B cell (primary cell): ENCODE results near the gene ASMTL. TPM values are rescaled to one million over a fixed set of nuclear protein-coding genes. Genes with fewer than 3 reads are reported as not detected.

Source experiments
- ATAC-seq: fragments of 200-7000 bp; cut with Tn5 transposase; one replicate; pipeline ENCODE4 v1.10.0; 2021; ENCODE audit warnings: low read depth, mild to moderate bottlenecking, moderate number of reproducible peaks, moderate library complexity
- CTCF ChIA-PET: fragments of 350-600 bp; sonication (Branson Sonifier 250); formaldehyde crosslinking; loops from one replicate; lab custom pipeline; 2021; ENCODE audit warnings: antibody characterized with exemption, inconsistent platforms; lab: Charles Lee
- POLR2A ChIA-PET: fragments of 350-600 bp; sonication (Branson Sonifier 250); formaldehyde crosslinking; loops from one replicate; lab custom pipeline; 2021; ENCODE audit warnings: antibody characterized with exemption; lab: Charles Lee
- DNase-seq: peaks from one replicate; pipeline ENCODE4 v3.0.0; 2013
- H2AFZ ChIP-seq: 2 replicates; pipeline ENCODE4 v1.6.1; 2012; ENCODE audit warnings: mild to moderate bottlenecking, low read depth, low read length; ENCODE audit not compliant: insufficient read depth, poor library complexity, severe bottlenecking
- H3K27ac ChIP-seq, 2 donors: 1 replicate in 1 of 2; 2 replicates in 1 of 2; pipeline ENCODE4 v1.5.1; 2012 to 2013; ENCODE audit warnings: low read length in 2 of 2, mild to moderate bottlenecking in 2 of 2, moderate library complexity in 1 of 2
- H3K27me3 ChIP-seq, 4 experiments: fragments of 200-600 bp in 1 of 4; sonication (generic) in 1 of 4; replicated peaks in 1 of 4; 1 replicate in 2 of 4; 2 replicates in 2 of 4; pipeline versions ENCODE4 v1.6.1 to v1.7.0; 2013 to 2016; ENCODE audit warnings: low read length in 3 of 4, mild to moderate bottlenecking in 2 of 4, mixed read lengths in 1 of 4, moderate library complexity in 1 of 4; ENCODE audit not compliant: insufficient read depth in 4 of 4, control insufficient read depth in 3 of 4; ENCODE audit errors: control extremely low read depth in 1 of 4
- H3K36me3 ChIP-seq, 2 experiments: replicated peaks in 1 of 2; 1 replicate in 1 of 2; 2 replicates in 1 of 2; pipeline versions ENCODE4 v1.6.1 to v1.7.1; 2013; ENCODE audit warnings: low read length in 1 of 2; ENCODE audit not compliant: insufficient read depth in 2 of 2, control insufficient read depth in 1 of 2; ENCODE audit errors: control extremely low read depth in 1 of 2, extremely low read depth in 1 of 2
- H3K4me1 ChIP-seq, 2 donors: fragments of 200-600 bp in 1 of 2; sonication (generic) in 1 of 2; 1 replicate in 1 of 2; 2 replicates in 1 of 2; pipeline versions ENCODE4 v1.5.1 to v1.6.1; 2013 to 2017; ENCODE audit warnings: low read length in 2 of 2; ENCODE audit not compliant: control insufficient read depth in 2 of 2, insufficient read depth in 2 of 2
- H3K4me2 ChIP-seq: replicated peaks from 2 replicates; pipeline ENCODE3; 2012; ENCODE audit warnings: mild to moderate bottlenecking, low read depth, low read length; ENCODE audit not compliant: poor library complexity, severe bottlenecking
- H3K4me3 ChIP-seq, 5 experiments: fragments of 200-600 bp in 1 of 5; sonication (generic) in 1 of 5; 1 replicate in 3 of 5; 2 replicates in 2 of 5; pipeline versions ENCODE4 v1.5.1 to v1.7.0; 2011 to 2016; ENCODE audit warnings: low read length in 4 of 5, mild to moderate bottlenecking in 4 of 5, low read depth in 2 of 5, control low read depth in 1 of 5, moderate library complexity in 1 of 5; ENCODE audit not compliant: insufficient read depth in 1 of 5; ENCODE audit errors: control extremely low read depth in 1 of 5, extremely low read depth in 1 of 5
- H3K79me2 ChIP-seq: fragments of 200-600 bp; sonication (generic); one replicate; pipeline ENCODE4 v1.6.0; 2016; ENCODE audit warnings: low read length; ENCODE audit not compliant: control insufficient read depth, insufficient read depth
- H3K9ac ChIP-seq: fragments of 200-600 bp; sonication (generic); 2 replicates; pipeline ENCODE4 v1.6.1; 2017; ENCODE audit warnings: mild to moderate bottlenecking, low read length, moderate library complexity
- H3K9me3 ChIP-seq, 3 donors: one replicate each; pipeline versions ENCODE4 v1.6.1 to v1.7.1; 2013; ENCODE audit warnings: low read length in 2 of 3; ENCODE audit not compliant: control insufficient read depth in 2 of 3, insufficient read depth in 1 of 3; ENCODE audit errors: control extremely low read depth in 1 of 3
- H4K20me1 ChIP-seq: 2 replicates; pipeline ENCODE4 v1.6.0; 2012; ENCODE audit warnings: mild to moderate bottlenecking, low read length; ENCODE audit not compliant: insufficient read depth, control insufficient read depth, poor library complexity, severe bottlenecking
- H3K27ac Mint-ChIP-seq: one replicate; pipeline ENCODE4 v1.8.0; 2021; ENCODE audit warnings: mixed read lengths
- H3K27me3 Mint-ChIP-seq: one replicate; pipeline ENCODE4 v1.8.0; 2021; ENCODE audit warnings: mixed read lengths
- H3K4me1 Mint-ChIP-seq: one replicate; pipeline ENCODE4 v1.8.0; 2021; ENCODE audit warnings: mixed read lengths
- H3K4me3 Mint-ChIP-seq: one replicate; pipeline ENCODE4 v1.8.0; 2021; ENCODE audit warnings: mixed read lengths
- H3K9me3 Mint-ChIP-seq: one replicate; pipeline ENCODE4 v1.8.0; 2022; ENCODE audit warnings: mixed read lengths; ENCODE audit not compliant: insufficient read depth
- CTCF ChIP-seq: fragments of 200-600 bp; IDR thresholded peaks from one replicate; pipeline ENCODE4 v1.8.0; 2022; ENCODE audit warnings: antibody characterized with exemption, mild to moderate bottlenecking
- EZH2 ChIP-seq: IDR thresholded peaks from 2 replicates; pipeline ENCODE4 v1.6.1; 2012; ENCODE audit warnings: borderline replicate concordance, low read depth, mild to moderate bottlenecking, moderate library complexity, low read length; ENCODE audit not compliant: insufficient read depth, poor library complexity, severe bottlenecking
- WGBS: methylation state at CpG from one replicate; pipeline ENCODE4 v1.1.5; 2013; ENCODE audit warnings: missing lambda C conversion rate; ENCODE audit not compliant: insufficient coverage; 5-methylcytosine and 5-hydroxymethylcytosine counted together
- intact Hi-C: fragments of 100-400 bp; cut with micrococcal nuclease; formaldehyde crosslinking; loops from one replicate; pipeline ENCODE4 v1.10.0; 2022
- polyA plus RNA-seq: library from polyadenylated mRNA; depleted of rRNA; stranded (reverse); fragments of >200 nt; gene quantifications from 2 replicates; pipeline ENCODE4 v1.2.3, GENCODE V29; 2012
- total RNA-seq, 2 donors: library from RNA; stranded (reverse); fragments of 120-200 nt in 1 of 2; gene quantifications; 1 replicate in 1 of 2; 2 replicates in 1 of 2; pipeline versions ENCODE4 v1.2.3 to v1.2.4, GENCODE V29; 2013 to 2022

The ASMTL gene
- total and polyA plus RNA-seq, 2 donors (not counting 1 experiment from before 2014, with no cell fraction given), result 33.3 to 52.9 TPM

GRCh38 chrX:1400742-1401471 is 51.8 kb downstream of the ASMTL start:
- WGBS, result 88% methylated on average over 24 of the region's 27 CpGs
- no peak for DNase-seq
- H2AFZ ChIP-seq, result no peak overlapping the region
- no peaks in the 10 kb centered on the region for H3K4me1 ChIP-seq
- Mint-ChIP-seq H3K27me3 (no peaks in the 10 kb centered on the region), H3K4me1 (peaks cover 3% of the 10 kb centered on the region), H3K4me3 (no peak overlapping the region), H3K27ac (no peak overlapping the region), H3K9me3 (no peaks in the 10 kb centered on the region)
- H3K27me3 ChIP-seq, result no peaks in the 10 kb centered on the region
- no peaks in the 10 kb centered on the region for H3K9me3 ChIP-seq
- no peak overlapping the region for H3K27ac ChIP-seq
- no peak overlapping the region for H3K4me2 ChIP-seq
- no peak overlapping the region for H3K4me3 ChIP-seq
- H4K20me1 ChIP-seq, result peaks cover 28% of the 10 kb centered on the region
- peaks cover 10% of the 10 kb centered on the region for H3K79me2 ChIP-seq
- intact Hi-C loops, result no loop called here
- H3K36me3 ChIP-seq, result peaks cover 8 to 54% of the 10 kb centered on the region in 2 experiments
- no peak for TF ChIP-seq CTCF
- TF ChIP-seq EZH2, result no peak
- ATAC-seq, result no peak
- no peak overlapping the region for H3K9ac ChIP-seq
- ChIA-PET POLR2A (no interaction called here), CTCF (no interaction called here)

- no peaks in the 10 kb centered on the region for H3K27me3 Mint-ChIP-seq
- 100% methylated on average over 2 of the region's 12 CpGs for WGBS
- DNase-seq (no peak), ATAC-seq (no peak)
- no peak overlapping the region for H3K4me3 ChIP-seq
- ChIA-PET CTCF (no interaction called here), POLR2A (no interaction called here)
- no peak overlapping the region for H2AFZ ChIP-seq
- peaks cover 36% of the 10 kb centered on the region for H4K20me1 ChIP-seq
- intact Hi-C loops, result no loop called here
- H3K4me1 Mint-ChIP-seq, result peaks cover 10% of the 10 kb centered on the region
- no peak for TF ChIP-seq EZH2
- no peak for TF ChIP-seq CTCF
- no peaks in the 10 kb centered on the region for H3K9me3 Mint-ChIP-seq
- peaks cover 8 to 48% of the 10 kb centered on the region in 2 experiments for H3K36me3 ChIP-seq
- no peaks in the 10 kb centered on the region for H3K9me3 ChIP-seq
- no peaks in the 10 kb centered on the region for H3K27me3 ChIP-seq
- H3K27ac Mint-ChIP-seq, result no peak overlapping the region
- no peak overlapping the region for H3K4me3 Mint-ChIP-seq
- peaks cover 19% of the 10 kb centered on the region for H3K79me2 ChIP-seq
- no peak overlapping the region for H3K9ac ChIP-seq
- no peak overlapping the region for H3K4me2 ChIP-seq
- H3K4me1 ChIP-seq, result no peaks in the 10 kb centered on the region
- no peak overlapping the region for H3K27ac ChIP-seq
These were observed 52.7 kb downstream of the ASMTL start for GRCh38 chrX:1400049-1400448.
